ENCODE data around the gene TOP2B.

- TF ChIP-seq, protein P1, sequence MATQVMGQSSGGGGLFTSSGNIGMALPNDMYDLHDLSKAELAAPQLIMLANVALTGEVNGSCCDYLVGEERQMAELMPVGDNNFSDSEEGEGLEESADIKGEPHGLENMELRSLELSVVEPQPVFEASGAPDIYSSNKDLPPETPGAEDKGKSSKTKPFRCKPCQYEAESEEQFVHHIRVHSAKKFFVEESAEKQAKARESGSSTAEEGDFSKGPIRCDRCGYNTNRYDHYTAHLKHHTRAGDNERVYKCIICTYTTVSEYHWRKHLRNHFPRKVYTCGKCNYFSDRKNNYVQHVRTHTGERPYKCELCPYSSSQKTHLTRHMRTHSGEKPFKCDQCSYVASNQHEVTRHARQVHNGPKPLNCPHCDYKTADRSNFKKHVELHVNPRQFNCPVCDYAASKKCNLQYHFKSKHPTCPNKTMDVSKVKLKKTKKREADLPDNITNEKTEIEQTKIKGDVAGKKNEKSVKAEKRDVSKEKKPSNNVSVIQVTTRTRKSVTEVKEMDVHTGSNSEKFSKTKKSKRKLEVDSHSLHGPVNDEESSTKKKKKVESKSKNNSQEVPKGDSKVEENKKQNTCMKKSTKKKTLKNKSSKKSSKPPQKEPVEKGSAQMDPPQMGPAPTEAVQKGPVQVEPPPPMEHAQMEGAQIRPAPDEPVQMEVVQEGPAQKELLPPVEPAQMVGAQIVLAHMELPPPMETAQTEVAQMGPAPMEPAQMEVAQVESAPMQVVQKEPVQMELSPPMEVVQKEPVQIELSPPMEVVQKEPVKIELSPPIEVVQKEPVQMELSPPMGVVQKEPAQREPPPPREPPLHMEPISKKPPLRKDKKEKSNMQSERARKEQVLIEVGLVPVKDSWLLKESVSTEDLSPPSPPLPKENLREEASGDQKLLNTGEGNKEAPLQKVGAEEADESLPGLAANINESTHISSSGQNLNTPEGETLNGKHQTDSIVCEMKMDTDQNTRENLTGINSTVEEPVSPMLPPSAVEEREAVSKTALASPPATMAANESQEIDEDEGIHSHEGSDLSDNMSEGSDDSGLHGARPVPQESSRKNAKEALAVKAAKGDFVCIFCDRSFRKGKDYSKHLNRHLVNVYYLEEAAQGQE (IDR thresholded peaks at IDR 0.05; ENCODE audit: unreplicated experiment) = no peak
- TF ChIP-seq POLR2AphosphoS5 (IDR thresholded peaks at IDR 0.05; ENCODE audit: low read depth) = no peak
- TF ChIP-seq, protein P2, sequence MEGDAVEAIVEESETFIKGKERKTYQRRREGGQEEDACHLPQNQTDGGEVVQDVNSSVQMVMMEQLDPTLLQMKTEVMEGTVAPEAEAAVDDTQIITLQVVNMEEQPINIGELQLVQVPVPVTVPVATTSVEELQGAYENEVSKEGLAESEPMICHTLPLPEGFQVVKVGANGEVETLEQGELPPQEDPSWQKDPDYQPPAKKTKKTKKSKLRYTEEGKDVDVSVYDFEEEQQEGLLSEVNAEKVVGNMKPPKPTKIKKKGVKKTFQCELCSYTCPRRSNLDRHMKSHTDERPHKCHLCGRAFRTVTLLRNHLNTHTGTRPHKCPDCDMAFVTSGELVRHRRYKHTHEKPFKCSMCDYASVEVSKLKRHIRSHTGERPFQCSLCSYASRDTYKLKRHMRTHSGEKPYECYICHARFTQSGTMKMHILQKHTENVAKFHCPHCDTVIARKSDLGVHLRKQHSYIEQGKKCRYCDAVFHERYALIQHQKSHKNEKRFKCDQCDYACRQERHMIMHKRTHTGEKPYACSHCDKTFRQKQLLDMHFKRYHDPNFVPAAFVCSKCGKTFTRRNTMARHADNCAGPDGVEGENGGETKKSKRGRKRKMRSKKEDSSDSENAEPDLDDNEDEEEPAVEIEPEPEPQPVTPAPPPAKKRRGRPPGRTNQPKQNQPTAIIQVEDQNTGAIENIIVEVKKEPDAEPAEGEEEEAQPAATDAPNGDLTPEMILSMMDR (conservative IDR thresholded peaks at IDR 0.05; ENCODE audit: low read depth in 2 of 2) = no peak
- TF ChIP-seq EZH2 (IDR thresholded peaks at IDR 0.05; ENCODE audit: low read depth, unreplicated experiment) = no peak
- no peak for TF ChIP-seq ZNF114 (CRISPR knock-in tag; IDR thresholded peaks at IDR 0.05)
- TF ChIP-seq EZH2phosphoT487 (IDR thresholded peaks at IDR 0.05; ENCODE audit: unreplicated experiment) = no peak
- TF ChIP-seq JUNB (IDR thresholded peaks at IDR 0.05; ENCODE audit: unreplicated experiment) = no peak
- no peak for TF ChIP-seq CREB1 (CRISPR knock-in tag; IDR thresholded peaks at IDR 0.05; ENCODE audit: low read depth)
These were observed 53.9 kb downstream of the TOP2B start for GRCh38 chr3:25610779-25611178.

Measured in GM23338 (cell line).